ENCODE results near the gene IGSF21.

IGSF21 gene

GRCh38 chr1:18107369-18108298 is at the start of gene IGSF21:
Gene IGSF21, plus strand, starts transcription at chr1:18107798. Its CDS starts 331 bp downstream, at chr1:18108129.
- H3K36me3 Mint-ChIP-seq (ENCODE audit: low read depth), result no peaks in the 10 kb centered on the region
- H3K9me3 Mint-ChIP-seq, result no peaks in the 10 kb centered on the region
- H3K4me1 Mint-ChIP-seq (ENCODE audit: low read depth), result no peaks in the 10 kb centered on the region
- no peak within 1 kb of the TSS for H3K27ac Mint-ChIP-seq
- no peak for DNase-seq (ENCODE audit: low spot score)
- H3K27me3 Mint-ChIP-seq (ENCODE audit: low read depth), result peaks cover 49% of the 10 kb centered on the region
- no peak within 1 kb of the TSS for H3K4me3 Mint-ChIP-seq

GRCh38 chr1:18058206-18058921 is 49.2 kb upstream of the IGSF21 start:
- H3K27ac Mint-ChIP-seq, result no peak overlapping the region
- DNase-seq (ENCODE audit: low spot score), result no peak
- no peaks in the 10 kb centered on the region for H3K27me3 Mint-ChIP-seq (ENCODE audit: low read depth)
- H3K4me1 Mint-ChIP-seq (ENCODE audit: low read depth), result no peaks in the 10 kb centered on the region
- no peaks in the 10 kb centered on the region for H3K9me3 Mint-ChIP-seq
- no peak overlapping the region for H3K4me3 Mint-ChIP-seq
- no peaks in the 10 kb centered on the region for H3K36me3 Mint-ChIP-seq (ENCODE audit: low read depth)

- no peak for DNase-seq (ENCODE audit: low spot score)
- Mint-ChIP-seq H3K4me1 (ENCODE audit: low read depth) (no peaks in the 10 kb centered on the region), H3K4me3 (no peak overlapping the region), H3K9me3 (no peaks in the 10 kb centered on the region), H3K27me3 (ENCODE audit: low read depth) (no peaks in the 10 kb centered on the region), H3K27ac (no peak overlapping the region), H3K36me3 (ENCODE audit: low read depth) (no peaks in the 10 kb centered on the region)
Measured at GRCh38 chr1:18058981-18059605, 48.5 kb upstream of the IGSF21 start.

GRCh38 chr1:18060366-18060765 is 47.2 kb upstream of the IGSF21 start:
- no peaks in the 10 kb centered on the region for H3K36me3 Mint-ChIP-seq (ENCODE audit: low read depth)
- DNase-seq (ENCODE audit: low spot score), result no peak
- H3K9me3 Mint-ChIP-seq, result no peaks in the 10 kb centered on the region
- H3K4me1 Mint-ChIP-seq (ENCODE audit: low read depth), result no peaks in the 10 kb centered on the region
- no peak overlapping the region for H3K4me3 Mint-ChIP-seq
- no peak overlapping the region for H3K27ac Mint-ChIP-seq
- H3K27me3 Mint-ChIP-seq (ENCODE audit: low read depth), result no peaks in the 10 kb centered on the region

- Mint-ChIP-seq H3K27ac (no peak overlapping the region), H3K36me3 (ENCODE audit: low read depth) (no peaks in the 10 kb centered on the region), H3K9me3 (no peaks in the 10 kb centered on the region), H3K4me3 (no peak overlapping the region), H3K4me1 (ENCODE audit: low read depth) (no peaks in the 10 kb centered on the region), H3K27me3 (ENCODE audit: low read depth) (no peaks in the 10 kb centered on the region)
- no peak for DNase-seq (ENCODE audit: low spot score)
Measured at GRCh38 chr1:18062185-18062584, 45.4 kb upstream of the IGSF21 start.

GRCh38 chr1:18064534-18064933 is 43.1 kb upstream of the IGSF21 start:
- Mint-ChIP-seq H3K4me1 (ENCODE audit: low read depth) (no peaks in the 10 kb centered on the region), H3K27me3 (ENCODE audit: low read depth) (no peaks in the 10 kb centered on the region), H3K27ac (no peak overlapping the region), H3K9me3 (no peaks in the 10 kb centered on the region), H3K36me3 (ENCODE audit: low read depth) (no peaks in the 10 kb centered on the region), H3K4me3 (no peak overlapping the region)
- DNase-seq (ENCODE audit: low spot score), result no peak

- no peaks in the 10 kb centered on the region for H3K9me3 Mint-ChIP-seq
- H3K27ac Mint-ChIP-seq, result no peak overlapping the region
- no peaks in the 10 kb centered on the region for H3K27me3 Mint-ChIP-seq (ENCODE audit: low read depth)
- no peak for DNase-seq (ENCODE audit: low spot score)
- no peaks in the 10 kb centered on the region for H3K36me3 Mint-ChIP-seq (ENCODE audit: low read depth)
- H3K4me3 Mint-ChIP-seq, result no peak overlapping the region
- no peaks in the 10 kb centered on the region for H3K4me1 Mint-ChIP-seq (ENCODE audit: low read depth)
Measured at GRCh38 chr1:18066576-18066975, 41.0 kb upstream of the IGSF21 start.

- Mint-ChIP-seq H3K36me3 (ENCODE audit: low read depth) (no peaks in the 10 kb centered on the region), H3K4me3 (no peak overlapping the region), H3K4me1 (ENCODE audit: low read depth) (no peaks in the 10 kb centered on the region), H3K27ac (no peak overlapping the region), H3K9me3 (no peaks in the 10 kb centered on the region), H3K27me3 (ENCODE audit: low read depth) (no peaks in the 10 kb centered on the region)
- no peak for DNase-seq (ENCODE audit: low spot score)
Measured at GRCh38 chr1:18069903-18070302, 37.7 kb upstream of the IGSF21 start.

GRCh38 chr1:18072066-18072465 is 35.5 kb upstream of the IGSF21 start:
- no peak overlapping the region for H3K27ac Mint-ChIP-seq
- no peaks in the 10 kb centered on the region for H3K4me1 Mint-ChIP-seq (ENCODE audit: low read depth)
- no peaks in the 10 kb centered on the region for H3K36me3 Mint-ChIP-seq (ENCODE audit: low read depth)
- H3K9me3 Mint-ChIP-seq, result no peaks in the 10 kb centered on the region
- no peak overlapping the region for H3K4me3 Mint-ChIP-seq
- no peaks in the 10 kb centered on the region for H3K27me3 Mint-ChIP-seq (ENCODE audit: low read depth)
- DNase-seq (ENCODE audit: low spot score), result no peak

GRCh38 chr1:18073066-18073642 is 34.4 kb upstream of the IGSF21 start:
- H3K4me3 Mint-ChIP-seq, result no peak overlapping the region

GRCh38 chr1:18077657-18078215 is 29.9 kb upstream of the IGSF21 start:
- no peaks in the 10 kb centered on the region for H3K9me3 Mint-ChIP-seq
- no peak overlapping the region for H3K27ac Mint-ChIP-seq
- H3K4me3 Mint-ChIP-seq, result no peak overlapping the region
- no peaks in the 10 kb centered on the region for H3K36me3 Mint-ChIP-seq (ENCODE audit: low read depth)
- no peaks in the 10 kb centered on the region for H3K4me1 Mint-ChIP-seq (ENCODE audit: low read depth)
- H3K27me3 Mint-ChIP-seq (ENCODE audit: low read depth), result no peaks in the 10 kb centered on the region
- no peak for DNase-seq (ENCODE audit: low spot score)

More at GRCh38 chr1:18073066-18073642, 34.4 kb upstream of the IGSF21 start:
- no peaks in the 10 kb centered on the region for H3K27me3 Mint-ChIP-seq (ENCODE audit: low read depth)
- no peak overlapping the region for H3K27ac Mint-ChIP-seq
- no peaks in the 10 kb centered on the region for H3K36me3 Mint-ChIP-seq (ENCODE audit: low read depth)
- no peaks in the 10 kb centered on the region for H3K4me1 Mint-ChIP-seq (ENCODE audit: low read depth)
- no peak for DNase-seq (ENCODE audit: low spot score)
- H3K9me3 Mint-ChIP-seq, result no peaks in the 10 kb centered on the region

- no peak overlapping the region for H3K4me3 Mint-ChIP-seq
- H3K9me3 Mint-ChIP-seq, result no peaks in the 10 kb centered on the region
- H3K36me3 Mint-ChIP-seq (ENCODE audit: low read depth), result no peaks in the 10 kb centered on the region
- H3K27ac Mint-ChIP-seq, result no peak overlapping the region
- DNase-seq (ENCODE audit: low spot score), result no peak
- H3K4me1 Mint-ChIP-seq (ENCODE audit: low read depth), result no peaks in the 10 kb centered on the region
- H3K27me3 Mint-ChIP-seq (ENCODE audit: low read depth), result no peaks in the 10 kb centered on the region
Measured at GRCh38 chr1:18079941-18080735, 27.5 kb upstream of the IGSF21 start.

Measured in T-helper 2 cell treated with Interferon-gamma antibody and Interleukin-4, amounts not matched to agents 5 μg/mL and 100 μg/mL, for 36 hours (primary cell).